NCI-H526 (cell line): Measurements from ENCODE around the gene RUNX3.
"Not testable (repeated sequence)": the region's sequence is repeated elsewhere in the genome, so short reads cannot be mapped to it uniquely, and the experiment has no call there.

Experiments used
- DNase-seq, 2 experiments: peaks; one replicate each; lab custom pipeline; 2025; lab: John Stamatoyannopoulos, UW

The RUNX3 gene

DNA sequence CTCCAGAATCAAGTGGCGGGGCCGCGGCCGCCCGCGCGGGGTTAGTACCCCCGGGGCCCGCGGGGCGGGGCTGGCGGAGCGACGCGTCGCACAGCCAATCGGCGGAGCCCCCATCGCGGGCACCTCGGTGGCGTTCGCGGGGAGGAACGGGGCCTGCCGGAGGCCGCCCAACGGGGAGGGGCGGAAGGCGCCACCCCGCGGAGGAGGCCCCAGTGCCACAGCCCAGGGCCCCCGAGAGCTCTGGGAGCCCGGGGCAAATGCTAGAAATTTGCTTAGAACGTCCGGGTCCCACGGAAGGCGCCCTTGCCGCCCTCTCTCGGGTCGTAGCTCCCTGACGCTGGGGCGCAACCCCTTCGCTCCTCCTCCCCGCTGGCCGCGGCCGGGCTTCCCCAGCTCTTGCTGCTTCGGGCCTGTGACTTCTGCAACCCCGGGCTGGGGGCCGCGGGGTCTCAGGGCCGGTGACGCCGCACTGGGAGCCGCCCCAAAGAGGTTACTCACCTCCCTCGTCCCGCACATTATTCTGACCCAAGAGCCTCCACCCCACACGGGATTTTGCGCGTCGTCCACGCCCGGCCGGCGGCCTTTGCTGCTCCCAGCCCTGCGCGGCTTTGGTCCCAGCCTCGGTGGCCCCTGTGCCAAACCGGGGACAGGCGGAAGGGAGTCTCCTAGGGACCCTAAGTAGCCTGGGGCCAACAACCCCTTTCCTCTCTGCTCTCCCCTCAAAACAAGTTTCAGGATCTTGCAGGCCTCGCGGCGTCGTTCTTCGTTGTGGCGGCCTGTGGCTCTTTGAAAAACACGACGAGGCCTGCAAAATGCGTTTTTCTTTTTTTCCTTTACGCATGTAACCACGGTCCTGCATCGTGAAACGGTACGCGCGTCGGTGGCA is at the start of gene RUNX3:
RUNX3 (minus strand) TSS at position 17 of the 886 bp plus-strand sequence. CDS start 408 bp downstream, outside the sequence.
- DNase-seq = peak; percentile 36 to 75

DNA sequence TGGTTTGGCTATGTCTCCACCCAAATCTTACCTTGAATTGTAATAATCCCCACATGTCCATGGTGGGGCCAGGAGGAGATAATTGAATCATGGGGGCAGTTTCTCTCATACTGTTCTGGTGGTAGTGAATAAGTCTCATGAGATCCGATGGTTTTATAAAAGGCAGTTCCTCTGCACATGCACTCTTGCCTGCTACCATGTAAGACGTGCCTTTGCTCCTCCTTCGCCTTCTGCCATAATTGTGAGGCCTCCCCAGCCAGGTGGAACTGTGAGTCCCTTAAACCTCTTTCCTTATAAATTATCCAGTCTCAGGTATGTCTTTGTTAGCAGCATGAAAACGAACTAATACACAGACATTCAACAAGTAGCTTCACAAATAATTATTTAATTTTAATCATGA is 49.2 kb upstream of the RUNX3 start:
- not testable (repeated sequence) for DNase-seq

DNA sequence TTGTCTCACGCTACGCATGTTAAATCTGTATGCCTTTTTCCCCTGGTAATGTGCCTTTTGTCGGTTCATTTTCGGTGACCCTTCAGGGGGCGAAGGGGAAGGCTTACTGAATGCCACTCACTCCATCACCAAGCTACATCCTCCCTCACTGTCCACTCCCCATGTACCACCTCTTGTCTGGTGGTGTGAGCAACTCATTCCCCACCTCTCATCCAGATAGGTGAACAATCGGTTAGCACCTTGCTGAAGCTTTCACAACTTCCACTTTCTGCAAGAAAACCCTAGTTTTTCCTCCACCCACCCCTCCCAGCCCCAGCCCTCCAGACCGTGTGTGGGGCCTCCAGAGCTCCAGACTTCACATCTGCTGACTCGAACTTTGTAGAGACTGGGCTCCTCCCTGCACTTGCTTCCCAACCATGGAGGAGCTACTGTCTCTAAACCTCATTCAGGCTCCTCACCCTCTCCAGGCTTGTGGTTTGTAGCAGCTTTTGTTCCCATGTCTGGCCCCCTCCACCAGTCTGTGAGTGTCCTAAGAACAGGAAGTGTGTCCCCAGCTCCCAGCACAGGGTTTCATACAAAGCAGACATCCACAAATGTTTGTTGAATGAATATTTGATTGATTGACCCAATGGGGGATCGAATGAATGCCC is 48.4 kb upstream of the RUNX3 start:
- DNase-seq = no peak

DNA sequence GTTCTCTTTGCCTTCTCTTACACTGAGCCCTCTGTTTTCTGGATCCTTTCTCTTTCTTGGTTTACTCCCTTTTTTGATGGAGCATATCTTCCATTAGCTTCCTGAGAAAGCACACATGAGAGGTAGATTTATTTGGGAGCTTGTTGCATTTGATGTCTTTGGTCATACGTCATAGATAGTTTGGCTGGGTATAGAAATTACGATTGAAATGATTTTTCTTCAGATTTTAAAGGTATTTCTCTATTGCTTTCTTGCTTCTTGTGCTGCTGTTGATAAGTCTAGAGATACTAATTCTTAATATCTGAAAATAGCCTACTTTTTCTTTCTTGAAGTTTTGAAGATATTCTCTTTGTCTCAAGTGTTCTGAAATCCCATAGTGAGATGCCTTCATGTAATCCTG is 45.3 kb upstream of the RUNX3 start:
- DNase-seq = no peak

DNA sequence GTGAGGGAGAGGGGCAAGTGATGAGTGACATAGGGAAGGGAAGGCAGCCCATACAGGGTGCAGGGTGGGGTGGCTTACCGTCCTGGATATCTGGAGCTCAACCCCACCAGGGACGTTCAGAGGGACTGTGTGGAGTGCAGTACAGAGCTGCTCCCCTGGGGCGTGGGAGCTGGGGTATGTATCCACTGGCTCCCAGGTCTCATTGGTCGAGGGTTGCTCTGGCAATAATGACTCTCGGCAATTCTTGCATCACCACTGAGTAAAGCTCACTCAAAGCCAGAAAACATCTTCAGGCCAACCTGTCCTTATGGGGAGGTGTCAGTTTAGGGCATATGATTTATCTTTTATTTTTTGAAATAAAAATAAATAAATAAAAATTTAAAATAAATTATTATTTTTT is 43.2 kb upstream of the RUNX3 start:
- DNase-seq = no peak

DNA sequence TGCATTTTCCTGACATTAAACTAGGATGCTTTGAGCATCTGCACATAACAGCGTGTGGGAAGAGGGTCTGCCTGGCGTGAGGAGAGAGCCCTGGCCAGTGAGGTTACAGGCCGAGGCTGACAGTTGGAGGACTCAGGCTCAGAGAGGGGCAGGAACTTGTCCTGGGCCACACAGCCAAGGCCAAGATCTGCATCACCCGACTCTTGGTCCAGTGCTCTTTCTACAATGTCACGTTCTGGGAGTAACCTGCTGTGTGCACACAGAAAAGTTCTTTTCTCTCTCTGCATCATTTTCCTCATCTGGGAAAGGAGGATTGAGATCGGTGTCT is 42.8 kb upstream of the RUNX3 start:
- no peak for DNase-seq

DNA sequence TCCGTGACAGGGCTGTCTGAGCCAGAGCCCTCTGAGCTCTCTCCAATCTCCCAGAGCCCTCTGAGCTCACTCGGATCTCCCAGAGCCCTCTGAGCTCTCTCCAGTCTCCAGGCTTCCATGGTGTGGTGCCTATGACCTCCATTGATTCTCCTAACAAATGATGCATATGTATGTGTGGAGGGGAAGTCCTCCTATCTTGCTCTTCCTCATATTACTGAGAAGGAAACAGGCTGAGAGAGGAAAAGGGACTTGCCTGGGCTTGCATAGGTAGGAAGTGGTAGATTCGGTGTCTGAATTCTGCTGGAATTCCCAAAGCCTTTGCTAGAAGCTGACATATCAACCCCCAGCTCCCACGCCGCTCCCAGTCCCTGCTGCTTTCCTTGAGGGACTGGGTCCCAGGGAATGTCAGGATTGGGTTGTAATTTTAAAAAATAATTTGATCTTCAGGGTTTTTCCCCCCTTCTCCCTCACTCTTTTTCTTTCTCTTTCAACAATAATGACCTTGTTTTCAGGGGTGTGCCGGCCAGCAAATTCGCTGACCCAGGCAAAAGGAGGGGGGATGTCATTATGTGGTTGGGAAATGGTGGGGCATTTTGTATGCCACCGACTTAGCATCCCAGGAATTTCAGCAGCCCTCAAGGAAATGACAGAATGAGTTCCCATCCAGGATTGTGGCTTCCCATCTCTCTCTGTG is 42.3 kb upstream of the RUNX3 start:
- no peak for DNase-seq

DNA sequence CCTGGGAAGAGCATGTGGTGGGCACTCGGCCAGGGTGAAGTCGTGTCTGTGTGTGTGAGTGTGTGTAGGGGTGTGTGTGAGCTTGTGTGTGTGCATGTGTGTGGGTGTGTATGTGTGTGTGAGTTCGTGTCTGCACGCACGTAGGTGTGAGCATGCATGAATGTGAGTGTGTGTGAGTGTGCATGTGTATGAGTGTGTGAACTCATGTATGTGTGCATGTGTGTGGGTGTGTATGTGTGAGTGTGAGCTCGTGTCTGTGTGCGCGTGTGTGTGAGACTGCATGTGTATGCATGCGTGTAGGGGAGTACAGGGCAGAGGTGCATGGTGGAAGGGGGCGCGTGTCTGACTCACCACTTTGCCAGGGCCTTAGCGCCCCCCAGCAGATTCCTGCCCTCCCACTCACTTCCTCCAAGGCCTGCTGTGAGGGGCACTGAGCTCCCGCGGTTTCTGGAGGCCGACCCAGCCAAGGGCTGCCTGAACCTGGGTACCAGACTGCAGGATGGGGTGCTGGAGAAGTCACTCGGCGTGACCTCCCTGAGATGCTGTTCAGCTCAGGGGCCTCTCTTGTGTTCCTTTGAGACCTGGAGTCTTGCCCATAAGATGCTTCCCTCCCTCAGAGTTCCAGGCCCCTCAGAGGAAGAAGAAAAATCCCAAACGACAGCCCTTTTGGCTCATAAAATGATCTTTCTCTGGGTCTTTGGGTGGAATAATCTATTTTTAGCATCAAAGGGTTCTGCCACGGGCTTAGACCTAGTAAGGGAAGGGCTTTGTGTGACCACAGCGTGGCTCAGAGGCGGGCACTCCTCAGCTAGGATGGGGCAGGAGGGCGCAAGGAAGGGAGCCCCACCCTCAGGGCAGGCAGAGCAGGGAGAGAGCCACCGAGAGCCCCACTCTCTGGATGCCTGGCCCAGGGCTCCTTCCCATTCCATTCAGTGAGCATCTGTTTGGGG is 41.1 kb upstream of the RUNX3 start:
- no peak for DNase-seq

DNA sequence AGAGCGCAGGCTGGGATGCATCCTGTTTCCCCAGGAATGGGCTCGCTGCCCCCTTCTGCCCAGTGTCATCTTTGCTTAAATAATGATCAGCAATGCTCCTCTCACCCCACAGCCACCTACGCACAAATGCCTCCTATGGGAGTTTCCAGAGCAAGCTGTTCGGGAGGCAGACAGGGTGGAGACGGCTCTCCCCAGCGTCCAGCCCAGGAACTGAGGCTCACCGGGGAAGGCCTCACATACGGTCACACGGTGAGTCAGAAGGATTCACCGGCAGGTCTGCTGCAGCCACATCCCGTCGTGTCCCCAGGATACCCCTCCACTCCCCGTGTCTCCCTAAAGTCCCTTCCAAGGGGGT is 40.3 kb upstream of the RUNX3 start:
- no peak for DNase-seq

DNA sequence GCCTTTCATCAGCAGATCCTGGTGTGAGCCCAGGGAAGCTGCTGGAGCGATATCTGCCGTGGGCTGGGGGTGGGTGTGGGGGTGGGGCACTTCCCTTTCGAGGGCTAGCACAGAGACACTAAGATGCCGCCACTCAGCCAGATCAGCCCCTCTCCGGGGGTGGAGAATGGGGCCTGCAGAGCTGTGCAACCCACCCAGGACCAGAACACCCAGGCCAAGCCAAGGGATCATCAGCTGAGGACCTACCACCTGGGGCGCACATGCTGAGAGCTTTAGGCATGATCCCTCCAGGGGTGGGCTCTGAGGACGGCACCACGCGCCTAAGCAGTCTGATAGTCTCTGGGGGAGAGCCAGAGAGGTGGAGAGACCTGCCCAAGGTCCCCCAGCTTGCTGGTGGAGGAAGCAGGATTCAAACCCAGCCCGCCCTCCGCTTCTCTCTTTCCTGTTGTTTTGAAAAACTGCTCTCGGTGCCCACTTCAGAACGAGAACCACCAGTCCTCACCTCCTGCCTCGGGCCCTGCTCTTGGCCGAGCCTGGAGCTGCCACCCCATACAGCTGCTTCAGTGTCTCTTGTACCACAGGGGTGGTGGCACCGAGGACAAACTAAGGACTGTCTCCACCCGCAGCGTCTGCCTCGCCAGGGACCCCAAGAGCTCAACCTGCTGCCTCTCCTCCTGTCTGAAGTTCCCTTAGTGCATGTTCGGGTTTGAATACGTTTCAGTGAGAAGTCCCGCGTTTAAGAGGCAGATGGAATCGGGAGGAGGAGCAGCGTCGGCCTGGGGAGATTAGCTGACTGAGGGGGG is 39.7 kb upstream of the RUNX3 start:
- no peak for DNase-seq

DNA sequence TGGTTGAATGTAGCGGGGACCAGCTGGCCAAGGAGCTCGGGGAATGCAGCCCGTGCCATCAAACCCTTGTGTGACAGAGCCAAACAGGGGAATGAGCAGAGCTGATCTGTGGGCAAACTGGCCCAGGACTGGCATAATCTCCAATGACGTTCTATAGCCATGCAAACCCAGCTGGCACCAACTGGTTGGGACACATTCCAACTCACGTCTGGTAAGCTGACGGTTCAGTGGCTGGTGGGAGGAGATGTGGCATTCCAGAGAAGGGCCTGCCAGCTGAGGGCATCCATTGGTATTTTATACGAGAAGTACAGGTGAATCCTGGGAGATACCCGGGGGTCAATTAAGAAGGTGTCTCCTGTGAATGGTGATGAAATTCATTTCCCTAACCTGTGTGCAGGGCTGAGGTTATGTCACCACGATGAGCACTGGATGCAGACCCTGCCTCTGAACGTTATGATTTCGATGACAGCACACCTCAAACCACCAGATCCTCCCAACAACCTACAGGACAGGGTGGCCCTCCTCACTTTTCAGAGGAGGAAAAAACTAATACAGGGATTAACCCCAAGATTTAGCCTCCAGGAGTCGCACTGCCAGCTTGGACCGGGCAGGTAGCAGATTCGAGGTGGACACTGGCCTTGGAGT is 39.0 kb upstream of the RUNX3 start:
- no peak for DNase-seq

DNA sequence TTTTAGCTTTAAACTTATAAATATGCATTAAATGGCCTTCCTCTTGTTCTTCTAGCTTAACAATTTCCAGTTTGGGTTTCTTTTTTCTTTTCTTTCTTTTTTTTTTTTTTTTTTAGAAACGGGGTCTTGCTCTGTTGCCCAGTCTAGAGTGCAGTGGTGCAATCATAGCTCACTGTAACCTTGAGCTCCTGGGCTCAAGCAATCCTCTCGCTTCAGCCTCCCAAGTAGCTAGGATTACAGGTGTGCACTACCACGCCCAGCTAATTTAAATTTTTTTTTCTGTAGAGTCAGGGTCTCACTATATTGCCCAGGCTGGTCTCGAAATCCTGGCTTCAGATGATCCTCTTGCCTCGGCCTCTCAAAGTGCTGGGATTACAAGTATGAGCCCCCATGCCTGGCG is 37.9 kb upstream of the RUNX3 start:
- no peak for DNase-seq

DNA sequence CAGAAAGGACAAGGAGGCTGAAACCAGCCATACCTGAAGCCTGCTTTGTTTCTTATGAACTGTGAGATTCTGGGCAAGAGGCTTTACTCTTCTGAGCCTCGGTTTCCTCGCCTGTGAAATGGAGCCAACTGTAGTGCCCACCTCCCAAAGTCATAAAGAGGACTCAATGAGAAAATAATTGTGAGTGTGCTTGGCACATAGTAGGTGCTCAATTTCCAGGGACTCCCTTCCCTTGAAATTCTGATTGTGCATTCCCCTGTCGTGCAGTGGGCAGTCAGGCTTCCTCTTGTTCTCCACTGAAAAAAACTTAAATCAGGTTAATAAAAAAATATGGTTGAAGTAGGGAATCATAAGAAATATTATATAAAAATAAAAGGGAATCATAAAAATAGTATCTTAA is 37.5 kb upstream of the RUNX3 start:
- no peak for DNase-seq

DNA sequence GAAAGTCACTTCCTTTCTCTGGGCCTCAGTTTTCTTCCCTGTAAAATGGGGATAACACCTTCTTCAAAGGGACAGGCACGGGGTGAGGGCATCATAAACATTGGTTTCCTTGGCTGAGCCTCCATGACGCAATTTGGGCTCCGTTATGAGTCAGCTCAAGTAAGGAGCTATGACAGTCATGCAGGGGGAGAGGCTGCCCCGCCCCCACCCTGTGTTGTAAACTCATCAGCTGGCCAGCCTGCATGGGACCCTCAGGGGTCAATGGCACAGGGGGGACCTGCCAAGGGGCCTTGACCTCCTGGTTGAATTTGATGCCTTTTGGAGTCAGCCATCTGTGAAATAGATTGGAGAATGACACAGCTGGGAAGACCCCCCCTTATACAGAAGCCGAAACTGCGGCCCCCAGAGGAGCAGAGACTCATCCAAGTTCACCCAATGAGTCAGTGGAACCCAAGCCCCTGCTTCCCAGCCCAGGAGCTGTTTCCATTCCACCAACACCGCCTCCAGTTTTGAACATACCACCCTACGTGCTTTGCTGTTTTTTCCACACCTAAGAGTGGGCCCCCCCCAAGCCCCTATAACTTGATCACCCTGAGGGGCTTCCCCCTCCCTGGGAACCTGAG is 36.8 kb upstream of the RUNX3 start:
- no peak for DNase-seq

DNA sequence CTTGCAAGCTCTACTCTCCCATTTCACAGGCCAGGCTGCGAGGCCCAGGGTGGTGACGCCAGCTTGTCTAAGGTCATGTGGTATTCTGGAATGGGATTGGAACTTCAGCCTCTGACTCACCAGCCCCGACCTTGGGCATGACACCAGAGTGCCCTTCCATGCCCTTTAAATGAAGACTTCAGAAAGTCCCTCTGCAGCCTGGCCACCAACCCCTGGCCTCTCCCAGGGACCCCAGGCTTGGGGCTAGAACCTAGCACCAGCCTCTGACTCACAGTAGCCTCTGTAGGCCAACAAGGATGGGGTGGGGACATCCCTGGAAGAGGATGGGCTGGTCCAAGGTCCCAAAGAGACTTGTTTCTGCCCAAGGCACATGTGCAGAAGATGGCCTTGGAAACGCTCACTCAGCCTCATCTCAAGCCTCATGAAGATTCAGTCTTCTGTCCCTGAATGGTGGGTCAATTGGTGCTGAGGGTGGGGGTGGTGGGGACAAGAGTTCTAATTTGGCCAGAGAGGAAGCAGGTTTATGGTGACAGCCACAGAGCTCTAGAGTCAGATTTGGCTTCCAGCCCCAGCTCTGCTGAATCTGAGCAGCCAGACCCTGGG is 36.1 kb upstream of the RUNX3 start:
- DNase-seq = no peak

DNA sequence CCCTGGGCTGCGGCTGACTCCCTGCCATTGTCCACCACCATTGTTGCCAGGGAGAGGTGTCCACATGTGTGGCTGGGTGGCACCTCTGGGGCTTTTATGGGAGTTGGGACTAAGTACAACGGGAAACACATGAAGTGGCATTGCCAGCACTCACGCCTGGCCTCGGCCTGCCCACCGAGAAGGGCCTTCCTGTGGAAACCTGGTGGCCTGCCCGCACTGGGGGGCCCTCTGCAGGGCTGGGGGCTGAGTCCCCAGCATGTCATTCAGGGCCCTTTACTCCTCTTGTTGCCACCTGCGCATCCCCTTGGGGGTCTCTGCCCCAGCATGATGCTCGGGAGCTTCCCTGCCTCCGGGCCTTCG is 35.5 kb upstream of the RUNX3 start:
- no peak for DNase-seq

DNA sequence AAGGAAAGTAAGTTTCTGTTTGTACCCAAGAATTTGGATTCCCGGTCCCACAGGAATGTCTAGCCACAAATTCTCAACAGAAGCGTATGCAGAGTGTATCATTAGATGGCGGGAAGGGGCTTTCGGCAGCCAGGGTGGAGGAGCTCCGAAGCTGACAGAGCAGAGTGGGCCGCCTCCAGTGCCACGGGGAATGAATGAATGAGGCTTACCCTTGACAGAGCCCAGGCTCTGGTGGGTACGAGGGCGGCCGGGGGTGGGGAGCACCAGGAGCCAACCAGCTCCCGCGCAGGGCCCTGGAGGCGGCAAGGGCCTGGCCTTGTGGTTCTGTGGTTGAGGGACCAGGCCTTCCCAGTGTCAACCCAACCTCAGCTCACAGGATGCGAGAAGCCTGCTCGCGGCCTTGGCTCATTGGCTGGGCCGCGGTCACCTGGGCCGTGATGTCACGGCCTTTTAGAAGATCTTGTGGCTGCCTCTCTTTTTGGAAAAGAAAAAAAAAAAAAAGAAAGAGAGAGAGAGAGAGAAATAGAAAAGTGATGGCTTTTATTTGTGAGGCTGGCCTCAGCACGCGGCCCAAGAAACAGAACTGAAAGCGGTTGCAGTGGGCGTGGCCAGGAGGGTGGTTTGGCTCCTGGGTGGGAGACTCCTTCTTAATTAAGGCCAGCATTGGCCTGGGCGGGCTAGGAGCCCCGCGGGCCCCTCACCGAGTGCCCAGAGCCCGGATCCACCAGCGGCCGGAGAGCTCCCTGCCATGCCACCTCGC is 34.9 kb upstream of the RUNX3 start:
- no peak for DNase-seq

DNA sequence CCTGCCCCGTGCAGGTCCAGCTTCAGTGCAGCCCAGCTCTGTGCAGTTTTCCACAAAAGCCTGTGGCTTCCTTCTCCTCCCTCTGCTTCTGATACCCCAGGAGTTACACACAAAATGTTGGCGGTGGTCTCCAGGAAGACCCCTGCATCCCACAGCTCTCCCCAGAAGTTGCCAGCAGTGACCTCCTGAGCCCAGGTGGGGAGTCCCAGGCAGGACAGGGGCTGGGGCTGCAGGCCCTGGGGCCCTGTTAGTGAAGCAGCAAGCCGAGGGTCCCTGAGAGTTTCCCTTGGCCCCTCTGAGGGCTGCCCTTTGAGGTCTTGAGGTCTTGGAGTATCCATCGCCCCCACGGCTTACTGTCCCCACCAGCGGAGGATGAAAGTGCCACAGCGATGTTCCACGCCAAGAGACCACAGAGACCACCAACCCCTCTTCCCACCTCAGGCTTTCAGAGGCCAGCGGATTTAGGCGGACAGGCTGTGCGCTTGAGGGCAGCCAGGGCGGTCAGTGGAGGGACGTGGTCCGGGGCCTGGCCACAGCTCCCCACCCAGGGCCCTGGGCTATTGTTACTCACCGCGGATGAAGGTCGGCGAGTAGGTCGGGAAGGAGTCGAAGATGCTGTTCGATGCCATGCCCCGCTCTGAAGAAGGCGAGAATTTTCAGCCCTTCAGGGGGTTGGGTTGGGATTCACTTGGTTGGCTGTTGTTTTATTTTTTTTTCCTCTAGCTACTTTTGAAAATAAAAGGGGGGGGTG is 34.0 kb upstream of the RUNX3 start:
- DNase-seq = no peak
